ENCODE data around the gene GPSM1.
"Not testable (repeated sequence)": the region's sequence is repeated elsewhere in the genome, so short reads cannot be mapped to it uniquely, and the experiment has no call there.

Gene GPSM1

GRCh38 chr9:136349546-136349945, 22.2 kb downstream of the GPSM1 start:
- no peaks in the 10 kb centered on the region for H3K9me3 ChIP-seq (ENCODE audit: control insufficient read depth, low read length)
- peaks cover 14% of the 10 kb centered on the region for H3K4me1 ChIP-seq (ENCODE audit: control insufficient read depth, insufficient read depth, low read length)
- H3K9ac ChIP-seq (ENCODE audit: low read length), result no peak overlapping the region
- no peak overlapping the region for H3K4me3 ChIP-seq (ENCODE audit: low read length)
- peaks cover 8% of the 10 kb centered on the region for H3K27me3 ChIP-seq (ENCODE audit: control insufficient read depth, insufficient read depth, low read length)
- H3K36me3 ChIP-seq (ENCODE audit: control insufficient read depth, insufficient read depth, low read length), result no peaks in the 10 kb centered on the region

- no peak overlapping the region for H3K9ac ChIP-seq (ENCODE audit: low read length)
- peaks cover 1% of the 10 kb centered on the region for H3K27me3 ChIP-seq (ENCODE audit: control insufficient read depth, insufficient read depth, low read length)
- no peaks in the 10 kb centered on the region for H3K36me3 ChIP-seq (ENCODE audit: control insufficient read depth, insufficient read depth, low read length)
- no peak overlapping the region for H3K4me3 ChIP-seq (ENCODE audit: low read length)
- H3K4me1 ChIP-seq (ENCODE audit: control insufficient read depth, insufficient read depth, low read length), result peaks cover 11% of the 10 kb centered on the region
- no peaks in the 10 kb centered on the region for H3K9me3 ChIP-seq (ENCODE audit: control insufficient read depth, low read length)
Observed at GRCh38 chr9:136351252-136351800, 24.0 kb downstream of the GPSM1 start.

GRCh38 chr9:136351868-136352267, 24.5 kb downstream of the GPSM1 start:
- H3K9me3 ChIP-seq (ENCODE audit: control insufficient read depth, low read length); H3K4me3 ChIP-seq (ENCODE audit: low read length); H3K4me1 ChIP-seq (ENCODE audit: control insufficient read depth, insufficient read depth, low read length); H3K27me3 ChIP-seq (ENCODE audit: control insufficient read depth, insufficient read depth, low read length); H3K36me3 ChIP-seq (ENCODE audit: control insufficient read depth, insufficient read depth, low read length); H3K9ac ChIP-seq (ENCODE audit: low read length): not testable (repeated sequence)

GRCh38 chr9:136352682-136353081, 25.3 kb downstream of the GPSM1 start:
- H3K27me3 ChIP-seq (ENCODE audit: control insufficient read depth, insufficient read depth, low read length), result no peaks in the 10 kb centered on the region
- H3K36me3 ChIP-seq (ENCODE audit: control insufficient read depth, insufficient read depth, low read length), result no peaks in the 10 kb centered on the region
- no peak overlapping the region for H3K4me3 ChIP-seq (ENCODE audit: low read length)
- H3K9ac ChIP-seq (ENCODE audit: low read length), result no peak overlapping the region
- no peaks in the 10 kb centered on the region for H3K9me3 ChIP-seq (ENCODE audit: control insufficient read depth, low read length)
- peaks cover 9% of the 10 kb centered on the region for H3K4me1 ChIP-seq (ENCODE audit: control insufficient read depth, insufficient read depth, low read length)

GRCh38 chr9:136353088-136353487, 25.7 kb downstream of the GPSM1 start:
- H3K9me3 ChIP-seq (ENCODE audit: control insufficient read depth, low read length), result no peaks in the 10 kb centered on the region
- no peaks in the 10 kb centered on the region for H3K36me3 ChIP-seq (ENCODE audit: control insufficient read depth, insufficient read depth, low read length)
- H3K4me3 ChIP-seq (ENCODE audit: low read length), result no peak overlapping the region
- peaks cover 9% of the 10 kb centered on the region for H3K4me1 ChIP-seq (ENCODE audit: control insufficient read depth, insufficient read depth, low read length)
- no peak overlapping the region for H3K9ac ChIP-seq (ENCODE audit: low read length)
- no peaks in the 10 kb centered on the region for H3K27me3 ChIP-seq (ENCODE audit: control insufficient read depth, insufficient read depth, low read length)

- Histone ChIP-seq H3K9ac (ENCODE audit: low read length) (no peak overlapping the region), H3K36me3 (ENCODE audit: control insufficient read depth, insufficient read depth, low read length) (no peaks in the 10 kb centered on the region), H3K27me3 (ENCODE audit: control insufficient read depth, insufficient read depth, low read length) (no peaks in the 10 kb centered on the region), H3K4me1 (ENCODE audit: control insufficient read depth, insufficient read depth, low read length) (peaks cover 9% of the 10 kb centered on the region), H3K4me3 (ENCODE audit: low read length) (no peak overlapping the region), H3K9me3 (ENCODE audit: control insufficient read depth, low read length) (no peaks in the 10 kb centered on the region)
Observed at GRCh38 chr9:136353757-136354488, 26.6 kb downstream of the GPSM1 start.

GRCh38 chr9:136354592-136355085, 27.3 kb downstream of the GPSM1 start:
- no peaks in the 10 kb centered on the region for H3K36me3 ChIP-seq (ENCODE audit: control insufficient read depth, insufficient read depth, low read length)
- H3K9ac ChIP-seq (ENCODE audit: low read length), result no peak overlapping the region
- H3K9me3 ChIP-seq (ENCODE audit: control insufficient read depth, low read length), result no peaks in the 10 kb centered on the region
- no peak overlapping the region for H3K4me3 ChIP-seq (ENCODE audit: low read length)
- H3K4me1 ChIP-seq (ENCODE audit: control insufficient read depth, insufficient read depth, low read length), result peaks cover 9% of the 10 kb centered on the region
- no peaks in the 10 kb centered on the region for H3K27me3 ChIP-seq (ENCODE audit: control insufficient read depth, insufficient read depth, low read length)

- Histone ChIP-seq H3K9ac (ENCODE audit: low read length) (no peak overlapping the region), H3K4me1 (ENCODE audit: control insufficient read depth, insufficient read depth, low read length) (peaks cover 9% of the 10 kb centered on the region), H3K4me3 (ENCODE audit: low read length) (no peak overlapping the region), H3K9me3 (ENCODE audit: control insufficient read depth, low read length) (no peaks in the 10 kb centered on the region), H3K27me3 (ENCODE audit: control insufficient read depth, insufficient read depth, low read length) (no peaks in the 10 kb centered on the region), H3K36me3 (ENCODE audit: control insufficient read depth, insufficient read depth, low read length) (no peaks in the 10 kb centered on the region)
Observed at GRCh38 chr9:136355616-136356557, 28.5 kb downstream of the GPSM1 start.

GRCh38 chr9:136357202-136357725, 29.9 kb downstream of the GPSM1 start:
- Histone ChIP-seq H3K4me1 (ENCODE audit: control insufficient read depth, insufficient read depth, low read length) (peaks cover 13% of the 10 kb centered on the region), H3K36me3 (ENCODE audit: control insufficient read depth, insufficient read depth, low read length) (no peaks in the 10 kb centered on the region)

GRCh38 chr9:136358016-136358415, 30.7 kb downstream of the GPSM1 start:
- Histone ChIP-seq H3K27me3 (ENCODE audit: control insufficient read depth, insufficient read depth, low read length) (no peaks in the 10 kb centered on the region), H3K9ac (ENCODE audit: low read length) (no peak overlapping the region), H3K9me3 (ENCODE audit: control insufficient read depth, low read length) (no peaks in the 10 kb centered on the region), H3K36me3 (ENCODE audit: control insufficient read depth, insufficient read depth, low read length) (no peaks in the 10 kb centered on the region), H3K4me3 (ENCODE audit: low read length) (no peak overlapping the region), H3K4me1 (ENCODE audit: control insufficient read depth, insufficient read depth, low read length) (peaks cover 20% of the 10 kb centered on the region)

More at GRCh38 chr9:136357202-136357725, 29.9 kb downstream of the GPSM1 start:
- H3K4me3 ChIP-seq (ENCODE audit: low read length), result no peak overlapping the region
- no peaks in the 10 kb centered on the region for H3K9me3 ChIP-seq (ENCODE audit: control insufficient read depth, low read length)
- no peak overlapping the region for H3K9ac ChIP-seq (ENCODE audit: low read length)
- no peaks in the 10 kb centered on the region for H3K27me3 ChIP-seq (ENCODE audit: control insufficient read depth, insufficient read depth, low read length)

- Histone ChIP-seq H3K27me3 (ENCODE audit: control insufficient read depth, insufficient read depth, low read length) (no peaks in the 10 kb centered on the region), H3K9ac (ENCODE audit: low read length) (no peak overlapping the region), H3K9me3 (ENCODE audit: control insufficient read depth, low read length) (no peaks in the 10 kb centered on the region), H3K4me3 (ENCODE audit: low read length) (no peak overlapping the region), H3K4me1 (ENCODE audit: control insufficient read depth, insufficient read depth, low read length) (peaks cover 23% of the 10 kb centered on the region), H3K36me3 (ENCODE audit: control insufficient read depth, insufficient read depth, low read length) (no peaks in the 10 kb centered on the region)
Observed at GRCh38 chr9:136358888-136359287, 31.5 kb downstream of the GPSM1 start.
